H1 (cell line): ENCODE data around the gene CENATAC. TPM values are rescaled to one million over a fixed set of nuclear protein-coding genes. Genes with fewer than 3 reads are reported as not detected.

Experiments used
- CTCF ChIA-PET: fragments of 300-600 bp; sonication (Branson Sonifier 250); formaldehyde crosslinking; loops from one replicate; lab custom pipeline; 2021; ENCODE audit not compliant: partially characterized antibody; lab: Charles Lee
- POLR2A ChIA-PET: fragments of 300-600 bp; sonication (Branson Sonifier 250); formaldehyde crosslinking; loops from one replicate; lab custom pipeline; 2021; ENCODE audit warnings: inconsistent platforms; ENCODE audit not compliant: partially characterized antibody; lab: Charles Lee
- DNase-seq, 2 experiments: peaks; one replicate each; pipeline versions ENCODE4 v3.0.0 to v3.0.0-alpha.2; 2010 to 2022; ENCODE audit warnings: low spot score in 2 of 2, low read depth in 1 of 2, mixed read lengths in 1 of 2
- FAIRE-seq: peaks from 2 replicates; lab custom pipeline; 2011; peaks lifted over from hg19 to GRCh38; lab: Jason Lieb, UNC
- H2AFZ ChIP-seq: 2 replicates; pipeline ENCODE4 v1.8.1; 2012; ENCODE audit warnings: low read length, inconsistent platforms
- H2AK5ac ChIP-seq: 2 replicates; pipeline ENCODE4 v1.6.1; 2013; ENCODE audit warnings: low read depth, low read length
- H2BK120ac ChIP-seq: replicated peaks from 2 replicates; pipeline ENCODE3; 2013; ENCODE audit warnings: low read depth, low read length, inconsistent platforms
- H2BK12ac ChIP-seq: 2 replicates; pipeline ENCODE4 v1.6.1; 2013; ENCODE audit warnings: low read depth, low read length
- H2BK15ac ChIP-seq: 2 replicates; pipeline ENCODE4 v1.6.1; 2013; ENCODE audit warnings: low read length
- H2BK20ac ChIP-seq: 2 replicates; pipeline ENCODE4 v1.6.1; 2013; ENCODE audit warnings: low read length
- H2BK5ac ChIP-seq: 2 replicates; pipeline ENCODE4 v1.6.1; 2013; ENCODE audit warnings: low read depth, low read length
- H3K14ac ChIP-seq: 2 replicates; pipeline ENCODE4 v1.6.1; 2013; ENCODE audit warnings: inconsistent platforms; ENCODE audit not compliant: insufficient read length
- H3K18ac ChIP-seq: 2 replicates; pipeline ENCODE4 v1.6.1; 2013; ENCODE audit warnings: low read length; ENCODE audit errors: extremely low read depth
- H3K23ac ChIP-seq: 2 replicates; pipeline ENCODE4 v1.6.1; 2013; ENCODE audit warnings: inconsistent platforms; ENCODE audit not compliant: insufficient read length
- H3K23me2 ChIP-seq: 2 replicates; pipeline ENCODE4 v1.6.1; 2013; ENCODE audit warnings: low read depth, low read length
- H3K27ac ChIP-seq: 2 replicates; pipeline ENCODE4 v1.6.1; 2011; ENCODE audit warnings: low read depth, low read length, inconsistent platforms
- H3K27me3 ChIP-seq, 4 experiments: replicated peaks in 1 of 4; 1 replicate in 1 of 4; 2 replicates in 3 of 4; pipeline versions ENCODE4 v1.6.1 to v1.8.1; 2011 to 2013; ENCODE audit warnings: low read length in 3 of 4, mild to moderate bottlenecking in 3 of 4, inconsistent platforms in 2 of 4, mixed read lengths in 2 of 4, moderate library complexity in 1 of 4; ENCODE audit not compliant: control insufficient read depth in 3 of 4, insufficient read depth in 3 of 4; ENCODE audit errors: extremely low read depth in 1 of 4
- H3K36me3 ChIP-seq, 4 experiments: 2 replicates each; pipeline versions ENCODE4 v1.6.1 to v1.8.1; 2011 to 2013; ENCODE audit warnings: mild to moderate bottlenecking in 4 of 4, low read length in 3 of 4, moderate library complexity in 2 of 4, control low read depth in 1 of 4, inconsistent platforms in 1 of 4; ENCODE audit not compliant: insufficient read depth in 4 of 4, control insufficient read depth in 2 of 4
- H3K4ac ChIP-seq: replicated peaks from 2 replicates; pipeline ENCODE3; 2013; ENCODE audit warnings: low read length, low read depth, mixed read lengths, inconsistent platforms; ENCODE audit not compliant: insufficient read length
- H3K4me1 ChIP-seq, 4 experiments: replicated peaks in 1 of 4; 1 replicate in 1 of 4; 2 replicates in 3 of 4; pipeline versions ENCODE4 v1.6.1 to v1.8.1; 2011 to 2013; ENCODE audit warnings: low read length in 3 of 4, inconsistent platforms in 2 of 4, mixed read lengths in 1 of 4; ENCODE audit not compliant: insufficient read depth in 4 of 4, control insufficient read depth in 3 of 4
- H3K4me2 ChIP-seq, 2 experiments: 2 replicates each; pipeline versions ENCODE4 v1.6.1 to v1.8.1; 2011 to 2013; ENCODE audit warnings: low read depth in 2 of 2, low read length in 2 of 2, control low read depth in 1 of 2, inconsistent platforms in 1 of 2, mild to moderate bottlenecking in 1 of 2; ENCODE audit not compliant: insufficient read depth in 1 of 2
- H3K4me3 ChIP-seq, 4 experiments: fragments of 200-600, 300-600 bp in 1 of 4; sonication (generic), shearing (Covaris generic), sonication (Bioruptor Twin) in 1 of 4; 2 replicates each; pipeline versions ENCODE4 v1.5.1 to v1.8.1; 2011 to 2016; ENCODE audit warnings: low read length in 4 of 4, low read depth in 3 of 4, control low read depth in 2 of 4, inconsistent platforms in 2 of 4, mild to moderate bottlenecking in 2 of 4, mixed read lengths in 1 of 4, moderate library complexity in 1 of 4; ENCODE audit not compliant: insufficient read depth in 2 of 4; ENCODE audit errors: extremely low read depth in 1 of 4
- H3K56ac ChIP-seq: replicated peaks from 2 replicates; pipeline ENCODE3; 2013; ENCODE audit warnings: low read depth, mild to moderate bottlenecking, mixed read lengths, low read length, inconsistent platforms; ENCODE audit not compliant: insufficient read length
- H3K79me1 ChIP-seq: 2 replicates; pipeline ENCODE4 v1.6.1; 2013; ENCODE audit warnings: low read depth, low read length, control low read depth
- H3K79me2 ChIP-seq, 2 experiments: 2 replicates each; pipeline versions ENCODE4 v1.6.1 to v1.8.1; 2012 to 2013; ENCODE audit warnings: low read length in 2 of 2, mild to moderate bottlenecking in 2 of 2, inconsistent platforms in 1 of 2; ENCODE audit not compliant: insufficient read depth in 2 of 2, control insufficient read depth in 1 of 2
- H3K9ac ChIP-seq, 4 experiments: replicated peaks in 1 of 4; 1 replicate in 1 of 4; 2 replicates in 3 of 4; pipeline versions ENCODE4 v1.6.1 to v1.8.1; 2011 to 2013; ENCODE audit warnings: low read depth in 3 of 4, low read length in 3 of 4, control low read depth in 2 of 4, mild to moderate bottlenecking in 2 of 4, moderate library complexity in 2 of 4, inconsistent platforms in 1 of 4; ENCODE audit errors: extremely low read depth in 1 of 4
- H3K9me3 ChIP-seq, 2 experiments: 2 replicates each; pipeline versions ENCODE4 v1.6.1 to v1.8.1; 2012 to 2013; ENCODE audit warnings: mild to moderate bottlenecking in 2 of 2, moderate library complexity in 2 of 2, control low read depth in 1 of 2, inconsistent platforms in 1 of 2, low read depth in 1 of 2, low read length in 1 of 2, mixed read lengths in 1 of 2; ENCODE audit not compliant: insufficient read depth in 2 of 2
- H4K20me1 ChIP-seq, 2 experiments: replicated peaks in 1 of 2; 2 replicates each; pipeline versions ENCODE3 to v1.8.1; 2011 to 2013; ENCODE audit warnings: inconsistent platforms in 2 of 2, low read length in 2 of 2, mild to moderate bottlenecking in 1 of 2; ENCODE audit not compliant: insufficient read depth in 2 of 2, control insufficient read depth in 1 of 2
- H4K5ac ChIP-seq: 2 replicates; pipeline ENCODE4 v1.6.1; 2013; ENCODE audit warnings: low read length, low read depth, mixed read lengths, inconsistent platforms; ENCODE audit not compliant: insufficient read length
- H4K8ac ChIP-seq: 2 replicates; pipeline ENCODE4 v1.8.0; 2013; ENCODE audit warnings: mild to moderate bottlenecking, moderate library complexity, low read length, inconsistent platforms; ENCODE audit not compliant: insufficient read depth; ENCODE audit errors: extremely low read depth
- H4K91ac ChIP-seq: replicated peaks from 2 replicates; pipeline ENCODE3; 2013; ENCODE audit warnings: low read length, mixed read lengths, inconsistent platforms; ENCODE audit not compliant: insufficient read length
- ASH2L ChIP-seq: fragments of 200-600, 300-600 bp; sonication (generic); IDR thresholded peaks from one replicate; pipeline ENCODE4 v1.7.1; 2017; ENCODE audit warnings: low read length
- CTBP2 ChIP-seq: IDR thresholded peaks from 2 replicates; pipeline ENCODE4 v1.7.0; 2011; ENCODE audit warnings: borderline replicate concordance, mild to moderate bottlenecking, moderate library complexity, mixed read lengths, low read length; ENCODE audit not compliant: insufficient read depth, insufficient read length
- POLR2A ChIP-seq, 2 experiments: IDR thresholded peaks; 1 replicate in 1 of 2; 2 replicates in 1 of 2; pipeline ENCODE4 v1.6.1; 2011; ENCODE audit warnings: low read depth in 2 of 2, low read length in 2 of 2, mild to moderate bottlenecking in 2 of 2; ENCODE audit errors: control extremely low read depth in 1 of 2
- SAP30 ChIP-seq: fragments of 300-600 bp; sonication (generic); IDR thresholded peaks from 2 replicates; pipeline ENCODE4 v1.7.1; 2012; ENCODE audit warnings: low read length, moderate library complexity, mild to moderate bottlenecking, inconsistent platforms; ENCODE audit not compliant: insufficient read depth, insufficient replicate concordance
- SP1 ChIP-seq: IDR thresholded peaks from 2 replicates; pipeline ENCODE4 v1.6.1; 2011; ENCODE audit warnings: low read depth, low read length
- WGBS, 2 experiments: shearing (Covaris generic) in 1 of 2; methylation state at CpG; one replicate each; pipeline versions ENCODE4 v1.1.6 to v1.1.7; 2013 to 2015; ENCODE audit warnings: low lambda C conversion rate in 2 of 2, mixed read lengths in 2 of 2, inconsistent platforms in 1 of 2, low coverage in 1 of 2, missing lambda C conversion rate in 1 of 2; ENCODE audit not compliant: insufficient replicate concordance in 2 of 2, insufficient coverage in 1 of 2, insufficient read length in 1 of 2; ENCODE audit errors: extremely low coverage in 1 of 2, missing lambda C conversion rate in 1 of 2; 5-methylcytosine and 5-hydroxymethylcytosine counted together
- polyA plus RNA-seq, 7 experiments: library from polyadenylated mRNA; depleted of rRNA in 3 of 7; stranded (reverse) in 5 of 7; unstranded in 2 of 7; fragments of >200 nt in 5 of 7; fragments of 200-250 nt in 2 of 7; gene quantifications; 1 replicate in 5 of 7; 2 replicates in 1 of 7; 4 replicates in 1 of 7; pipeline versions ENCODE4 v1.2.1 to v1.2.3, GENCODE V29; 2011 to 2013; ENCODE audit warnings: missing spikeins in 2 of 7, mixed read lengths in 2 of 7
- total RNA-seq: library from RNA; stranded (reverse); fragmentation: NEBNext Ultra II Directional; extraction: Animal tissue kit (Norgen Biotek cat#: 25700); gene quantifications from 2 replicates; pipeline ENCODE4 v1.2.1, GENCODE V29; 2021
- TF ChIP-seq, protein P1 (sequence below): IDR thresholded peaks from 2 replicates; pipeline ENCODE4 v1.6.1; 2012; ENCODE audit warnings: inconsistent platforms
- TF ChIP-seq, protein P2 (sequence below): IDR thresholded peaks from 2 replicates; pipeline ENCODE4 v1.6.1; 2011; ENCODE audit warnings: low read depth, mild to moderate bottlenecking, low read length; ENCODE audit not compliant: insufficient read depth

CENATAC gene
- total and polyA plus RNA-seq, 2 of the 8 experiments (the other 6 are each of a cell fraction or from before 2014, with no cell fraction given), result 22.7 to 36.4 TPM

DNA sequence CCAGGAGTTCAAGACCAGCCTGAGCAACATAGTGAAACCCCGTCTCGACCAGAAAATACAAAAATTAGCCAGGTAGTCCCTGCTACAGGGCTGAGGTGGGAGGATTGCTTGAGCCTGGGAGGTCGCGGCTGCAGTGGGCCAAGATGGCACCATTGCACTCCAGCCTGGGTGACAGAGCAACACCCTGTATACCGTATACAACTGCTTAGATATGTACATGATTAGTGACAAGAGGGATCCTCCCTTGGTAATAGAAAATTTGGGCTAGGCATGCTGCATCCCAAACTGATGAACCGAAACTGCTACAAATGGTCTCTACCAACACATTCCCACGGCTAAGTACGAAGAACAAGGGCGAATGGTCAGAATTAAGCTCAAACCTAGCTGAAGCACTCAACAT, 45.0 kb downstream of the CENATAC start:
- H3K27me3 ChIP-seq, result no peaks in the 10 kb centered on the region
- H2BK5ac ChIP-seq, result no peak overlapping the region
- no peaks in the 10 kb centered on the region for H3K9me3 ChIP-seq
- no peak overlapping the region for H3K18ac ChIP-seq
- FAIRE-seq, result no peak
- H3K23ac ChIP-seq, result no peak overlapping the region
- H3K4me1 ChIP-seq, result peaks cover 0 to 3% (median 2%) of the 10 kb centered on the region in 4 experiments; a peak in 3 of 7 replicates
- H2BK12ac ChIP-seq, result no peak overlapping the region
- H2AK5ac ChIP-seq, result no peak overlapping the region
- H3K56ac ChIP-seq, result no peak overlapping the region
- TF ChIP-seq ASH2L (no peak), SAP30 (no peak), CTBP2 (no peak), POLR2A (IDR thresholded peaks at IDR 0.05; ENCODE audit: control extremely low read depth in 1 of 2, low read depth in 2 of 2, low read length in 2 of 2) (no peak), SP1 (no peak)
- TF ChIP-seq, protein P1, sequence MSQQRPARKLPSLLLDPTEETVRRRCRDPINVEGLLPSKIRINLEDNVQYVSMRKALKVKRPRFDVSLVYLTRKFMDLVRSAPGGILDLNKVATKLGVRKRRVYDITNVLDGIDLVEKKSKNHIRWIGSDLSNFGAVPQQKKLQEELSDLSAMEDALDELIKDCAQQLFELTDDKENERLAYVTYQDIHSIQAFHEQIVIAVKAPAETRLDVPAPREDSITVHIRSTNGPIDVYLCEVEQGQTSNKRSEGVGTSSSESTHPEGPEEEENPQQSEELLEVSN, result no peak
- TF ChIP-seq, protein P2, sequence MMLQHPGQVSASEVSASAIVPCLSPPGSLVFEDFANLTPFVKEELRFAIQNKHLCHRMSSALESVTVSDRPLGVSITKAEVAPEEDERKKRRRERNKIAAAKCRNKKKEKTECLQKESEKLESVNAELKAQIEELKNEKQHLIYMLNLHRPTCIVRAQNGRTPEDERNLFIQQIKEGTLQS, result no peak
- H3K36me3 ChIP-seq, result peaks cover 12 to 27% (median 22%) of the 10 kb centered on the region in 4 experiments; a peak in 7 of 8 replicates
- no peak overlapping the region for H2BK120ac ChIP-seq
- H2BK20ac ChIP-seq, result no peak overlapping the region
- H3K79me2 ChIP-seq, result no peaks in the 10 kb centered on the region
- H2AFZ ChIP-seq, result no peak overlapping the region
- H3K4me3 ChIP-seq, result no peak overlapping the region
- no peak overlapping the region for H3K9ac ChIP-seq
- no peak overlapping the region for H4K91ac ChIP-seq
- no peak overlapping the region for H4K8ac ChIP-seq
- H3K14ac ChIP-seq, result no peak overlapping the region
- no peak for DNase-seq
- no peak overlapping the region for H3K27ac ChIP-seq
- no peak overlapping the region for H3K4me2 ChIP-seq
- peaks cover 0 to 6% of the 10 kb centered on the region in 2 experiments for H4K20me1 ChIP-seq
- H3K79me1 ChIP-seq, result no peaks in the 10 kb centered on the region
- ChIA-PET CTCF (interaction anchor here (0.7 to 2.4 kb wide), 11 partner anchors 8 to 1122 kb away, joined by 3 to 5 read pairs (median 3); no protein-coding TSS in a partner anchor), POLR2A (interaction anchor here (0.6 to 5.7 kb wide), 11 partner anchors 8 to 137 kb away, joined by 3 to 45 read pairs (median 4); partner anchors contain the start of genes HMBS, HYOU1, RPS25 and SLC37A4)
- H4K5ac ChIP-seq, result no peak overlapping the region
- H2BK15ac ChIP-seq, result no peak overlapping the region
- H3K23me2 ChIP-seq, result no peaks in the 10 kb centered on the region
- 85% methylated on average over 9 of the region's 9 CpGs; no CpG with 5 or more reads in 1 of the 2 experiments for WGBS, 2 experiments
- no peak overlapping the region for H3K4ac ChIP-seq
